ENCODE data around the gene AGAP2.

DNA sequence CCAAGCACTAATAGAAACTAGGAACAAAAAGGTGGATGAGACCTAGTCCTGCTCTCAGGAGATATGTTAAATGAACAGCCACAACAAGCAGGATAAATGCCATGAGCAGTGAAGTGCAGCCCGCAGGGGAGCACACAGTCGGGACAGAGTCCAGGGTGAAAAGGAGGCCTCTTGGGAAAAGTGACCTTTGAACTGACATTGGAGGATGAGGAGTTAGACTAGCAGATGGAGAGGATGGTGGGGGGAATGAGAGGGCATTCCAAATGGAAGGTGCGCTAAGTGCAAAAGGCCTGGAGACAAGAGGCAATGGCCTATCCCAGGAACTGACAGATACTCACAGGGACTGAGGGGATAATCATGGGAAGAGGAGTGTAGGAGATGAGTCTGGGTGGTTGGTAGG, 40.1 kb downstream of the AGAP2 start:
- TF ChIP-seq, protein P1, sequence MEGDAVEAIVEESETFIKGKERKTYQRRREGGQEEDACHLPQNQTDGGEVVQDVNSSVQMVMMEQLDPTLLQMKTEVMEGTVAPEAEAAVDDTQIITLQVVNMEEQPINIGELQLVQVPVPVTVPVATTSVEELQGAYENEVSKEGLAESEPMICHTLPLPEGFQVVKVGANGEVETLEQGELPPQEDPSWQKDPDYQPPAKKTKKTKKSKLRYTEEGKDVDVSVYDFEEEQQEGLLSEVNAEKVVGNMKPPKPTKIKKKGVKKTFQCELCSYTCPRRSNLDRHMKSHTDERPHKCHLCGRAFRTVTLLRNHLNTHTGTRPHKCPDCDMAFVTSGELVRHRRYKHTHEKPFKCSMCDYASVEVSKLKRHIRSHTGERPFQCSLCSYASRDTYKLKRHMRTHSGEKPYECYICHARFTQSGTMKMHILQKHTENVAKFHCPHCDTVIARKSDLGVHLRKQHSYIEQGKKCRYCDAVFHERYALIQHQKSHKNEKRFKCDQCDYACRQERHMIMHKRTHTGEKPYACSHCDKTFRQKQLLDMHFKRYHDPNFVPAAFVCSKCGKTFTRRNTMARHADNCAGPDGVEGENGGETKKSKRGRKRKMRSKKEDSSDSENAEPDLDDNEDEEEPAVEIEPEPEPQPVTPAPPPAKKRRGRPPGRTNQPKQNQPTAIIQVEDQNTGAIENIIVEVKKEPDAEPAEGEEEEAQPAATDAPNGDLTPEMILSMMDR (IDR thresholded peaks at IDR 0.05), result no peak
- no peak for TF ChIP-seq POLR2A (IDR thresholded peaks at IDR 0.05)
